Hepatocyte (in vitro differentiated cells): ENCODE data around the gene COL13A1.

Experiments
- CTCF ChIP-seq: fragments of 200-600 bp; sonication (generic); IDR thresholded peaks from 2 replicates; pipeline ENCODE4 v1.5.1; 2016; ENCODE audit warnings: antibody characterized with exemption, mild to moderate bottlenecking; ENCODE audit not compliant: poor library complexity
- EZH2 ChIP-seq: fragments of 200-600 bp; sonication (generic); IDR thresholded peaks from 2 replicates; pipeline ENCODE4 v1.6.1; 2016; ENCODE audit warnings: antibody characterized with exemption, mild to moderate bottlenecking, borderline replicate concordance

DNA sequence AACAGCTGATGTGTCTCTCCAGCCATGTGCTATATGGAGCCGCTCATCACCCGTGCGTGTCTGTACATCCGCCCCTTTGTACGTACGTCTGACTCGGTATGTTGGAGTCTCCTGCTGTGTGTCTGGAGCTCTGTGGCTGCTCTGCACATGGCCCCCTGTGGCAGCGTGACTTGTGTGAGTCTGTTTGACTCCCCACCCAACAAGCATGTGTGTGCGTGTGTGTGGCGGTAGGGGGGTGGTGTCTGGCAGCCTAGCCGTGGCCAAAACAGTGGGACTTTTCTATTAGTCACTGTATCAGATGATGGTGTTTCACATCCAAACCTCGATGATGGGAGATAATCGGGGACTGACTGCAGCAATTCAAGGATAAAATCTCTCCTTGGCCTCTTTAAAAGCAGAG is 94.1 kb downstream of the COL13A1 start:
- no peak for TF ChIP-seq CTCF
- TF ChIP-seq EZH2: no peak
